GM18502 (cell line): Measurements from ENCODE around the gene CLEC4M.
A peak's percentile ranks its signal among the peaks of the same experiment; 100 is the strongest.
"Not testable (repeated sequence)": the region's sequence is repeated elsewhere in the genome, so short reads cannot be mapped to it uniquely, and the experiment has no call there.

Source experiments
- ATAC-seq: cut with Tn5 transposase; IDR thresholded peaks from one replicate; pipeline ENCODE4 v1.9.1; 2021; ENCODE audit warnings: mild to moderate bottlenecking; ENCODE audit not compliant: unreplicated experiment, poor library complexity

Gene CLEC4M

DNA sequence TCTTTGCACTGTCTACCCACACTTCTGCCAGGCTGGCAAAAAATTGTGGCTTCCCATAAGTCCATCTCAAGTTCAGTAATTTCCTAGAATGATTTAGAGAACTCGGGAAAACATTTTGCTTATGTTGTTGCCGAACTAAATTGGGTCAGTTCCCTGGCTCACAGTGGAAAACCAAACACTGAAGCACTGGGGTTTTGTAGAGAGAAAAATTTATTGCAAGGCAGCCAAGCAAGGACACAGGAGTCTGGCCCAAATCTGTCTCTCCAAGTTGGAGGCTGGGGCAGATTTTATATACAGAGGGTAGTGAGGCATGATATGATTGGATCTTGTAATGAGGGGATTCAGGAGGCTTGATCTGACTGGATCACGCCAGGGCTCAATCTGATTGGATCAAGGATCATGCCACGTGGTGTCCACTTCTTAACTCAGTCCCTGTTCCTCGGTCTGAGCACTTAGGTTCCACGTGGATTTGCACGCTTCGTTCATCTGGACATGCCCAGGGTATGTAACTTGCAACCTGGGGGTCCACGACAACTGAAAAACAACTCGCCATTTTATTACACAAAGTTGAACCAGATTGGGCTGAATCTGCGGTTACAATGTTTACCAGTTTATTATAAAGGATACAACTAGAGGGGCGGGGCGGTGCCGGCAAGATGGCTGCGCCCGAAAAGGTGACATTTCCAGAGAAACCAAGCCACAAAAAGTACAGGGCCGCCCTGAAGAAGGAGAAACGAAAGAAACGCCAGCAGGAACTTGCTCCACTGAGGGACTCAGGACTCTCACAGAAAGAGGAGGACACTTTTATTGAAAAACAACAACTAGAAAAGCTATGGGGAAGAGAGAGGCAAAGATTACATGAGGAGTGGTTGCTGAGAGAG, 23.0 kb upstream of the CLEC4M start:
- no peak for ATAC-seq

DNA sequence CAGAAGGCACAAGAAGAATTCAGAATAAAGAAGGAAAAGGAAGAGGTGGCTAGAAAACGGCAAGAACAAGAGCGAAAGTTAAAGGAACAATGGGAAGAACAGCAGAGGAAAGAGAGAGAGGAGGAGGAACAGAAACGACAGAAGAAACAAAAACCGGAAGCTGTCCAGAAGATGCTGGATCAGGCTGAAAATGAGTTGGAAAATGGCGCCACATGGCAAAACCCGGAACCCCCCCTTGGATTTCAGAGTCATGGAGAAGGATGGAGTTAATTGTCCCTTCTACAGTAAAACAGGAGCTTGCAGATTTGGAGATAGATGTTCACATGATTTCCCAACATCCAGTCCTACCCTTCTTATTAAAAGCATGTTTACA, 22.4 kb upstream of the CLEC4M start:
- no peak for ATAC-seq

DNA sequence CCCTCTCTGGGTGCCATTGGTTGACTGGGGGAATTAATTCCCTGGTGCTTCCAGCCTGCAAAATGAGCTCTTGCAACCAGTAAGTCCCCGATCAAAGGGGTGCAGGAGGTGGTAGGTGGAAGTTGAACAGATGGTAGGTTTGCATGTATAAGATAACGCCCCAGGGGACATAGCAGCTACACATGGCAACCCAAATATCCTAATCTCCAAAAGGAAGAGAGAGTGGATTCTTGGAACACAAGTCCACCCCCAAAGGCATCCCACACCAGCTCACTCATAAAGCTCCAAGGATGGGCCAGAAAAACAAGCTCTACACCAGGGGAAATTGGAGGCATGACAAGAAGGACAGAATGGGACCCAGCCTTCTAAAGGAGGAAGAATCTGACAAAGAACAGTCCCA, 20.5 kb upstream of the CLEC4M start:
- ATAC-seq, result no peak

DNA sequence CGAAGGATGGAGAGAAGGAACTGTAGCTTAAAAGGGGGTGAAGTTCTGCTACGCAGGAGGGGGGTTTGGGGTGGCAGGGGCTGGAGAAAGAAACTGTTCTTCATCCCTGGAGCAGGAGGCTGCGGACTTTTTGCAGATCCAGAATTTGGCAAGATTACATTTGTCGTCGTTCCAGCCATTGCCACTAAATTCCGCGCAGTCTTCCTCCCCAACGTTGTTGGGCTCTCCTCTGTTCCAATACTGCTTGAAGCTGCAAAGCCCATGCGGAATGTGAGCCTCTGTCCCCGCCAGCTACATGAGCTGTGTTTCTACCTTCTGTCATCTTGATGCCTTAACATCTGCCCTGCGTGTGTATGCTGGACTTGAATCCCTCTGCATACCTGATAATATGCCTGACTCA, 20.1 kb upstream of the CLEC4M start:
- ATAC-seq, result no peak

DNA sequence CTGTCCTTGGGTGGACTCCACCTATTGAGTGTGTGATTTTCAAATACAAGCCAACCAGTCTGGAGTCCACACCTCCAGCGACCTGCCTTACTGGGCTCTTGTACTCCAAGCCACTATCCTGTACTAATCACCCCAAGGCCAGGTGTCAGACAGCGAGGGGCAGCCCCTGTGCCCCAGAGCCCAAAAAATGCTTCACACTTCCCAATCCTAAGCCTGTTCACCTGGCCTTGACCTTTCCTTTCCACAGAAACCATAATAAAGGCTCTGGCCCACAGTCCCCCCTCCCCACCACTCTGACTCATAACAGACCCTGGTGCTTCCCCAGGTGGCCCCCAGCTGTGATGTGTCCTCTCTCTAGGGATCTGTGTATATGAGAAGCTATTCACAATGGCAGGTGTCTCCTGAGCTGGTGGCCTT, 19.6 kb upstream of the CLEC4M start:
- ATAC-seq, result peak; percentile 81

DNA sequence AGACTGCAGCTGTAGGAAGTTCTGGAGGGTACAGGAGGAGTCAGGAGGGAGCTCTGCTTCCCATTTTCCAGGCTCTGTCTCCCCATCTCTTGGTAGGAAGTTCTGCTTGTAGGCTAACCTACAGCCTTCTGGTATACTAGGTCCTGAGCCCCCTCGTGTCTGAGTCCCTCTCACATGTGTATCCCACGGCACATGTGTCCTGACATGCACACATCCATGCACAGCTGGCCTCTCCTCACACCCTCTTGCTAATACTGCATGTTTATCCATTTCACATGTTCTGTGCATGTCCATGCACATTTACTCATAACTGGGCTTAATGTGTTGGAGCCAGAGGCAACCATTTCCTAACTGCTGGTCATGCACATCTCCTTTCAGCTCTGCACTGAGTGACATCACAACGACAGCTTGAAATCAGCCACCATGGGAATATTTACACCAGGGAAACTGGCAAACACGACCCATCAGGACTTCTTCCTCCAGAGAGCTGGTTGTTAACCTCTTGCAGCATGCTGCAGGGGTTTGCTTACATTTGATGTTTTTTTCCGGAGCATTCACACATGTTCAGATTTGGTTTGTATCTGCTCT, 18.8 kb upstream of the CLEC4M start:
- ATAC-seq, result no peak

DNA sequence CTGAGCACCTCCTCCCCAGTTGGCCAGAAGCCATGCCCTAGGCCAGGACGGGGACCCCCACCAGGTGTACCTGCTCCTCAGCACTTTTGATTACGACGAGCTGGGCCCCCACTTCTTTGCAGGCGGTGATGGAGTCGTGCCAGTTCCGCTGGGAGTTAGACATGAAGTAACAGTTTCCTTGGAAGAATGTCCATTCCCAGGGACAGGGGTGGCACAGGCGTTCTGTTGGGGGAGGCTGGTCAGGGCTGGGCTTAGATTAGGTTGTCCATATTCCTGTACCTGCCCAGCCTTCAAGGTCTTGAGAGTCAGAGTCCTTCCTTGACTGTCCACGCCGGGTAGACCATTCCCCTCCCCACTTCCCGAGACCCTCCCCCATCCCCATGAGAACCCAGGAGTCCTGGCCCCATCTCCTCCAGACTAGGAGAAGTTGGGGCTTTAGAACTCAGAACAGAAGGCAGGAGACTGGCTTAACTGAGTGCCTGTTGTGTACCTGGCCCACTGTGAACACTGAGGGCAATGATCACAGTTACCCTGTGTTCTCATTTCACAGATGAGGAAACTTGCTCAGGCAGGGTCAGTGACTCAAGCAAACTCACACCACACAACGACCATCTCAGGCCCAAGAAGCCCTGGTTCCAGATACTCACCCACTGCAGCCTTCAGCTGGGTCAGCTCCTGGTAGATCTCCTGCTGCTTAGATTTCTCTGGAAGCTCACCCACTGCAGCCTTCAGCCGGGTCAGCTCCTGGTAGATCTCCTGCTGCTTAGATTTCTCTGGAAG, 18.0 kb upstream of the CLEC4M start:
- ATAC-seq, result no peak

DNA sequence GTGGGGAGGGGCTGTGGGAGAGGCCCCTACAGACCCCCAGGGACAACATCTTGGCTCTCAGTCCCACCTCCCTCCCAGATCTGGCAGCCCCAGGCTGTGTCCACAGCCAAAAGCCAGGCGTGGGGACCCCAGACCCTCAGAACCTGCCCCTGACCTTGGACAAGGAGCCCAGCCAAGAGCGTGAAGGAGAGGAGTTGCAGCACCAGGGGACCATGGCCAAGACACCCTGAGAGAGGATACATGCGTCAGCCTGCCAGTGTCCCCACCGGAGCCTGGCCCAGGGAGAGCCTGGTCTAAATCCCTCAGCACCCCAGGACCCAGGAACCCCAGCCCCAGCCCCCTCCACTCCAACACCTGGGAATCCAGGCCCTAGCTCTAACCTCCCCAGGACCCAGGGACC, 16.7 kb upstream of the CLEC4M start:
- not testable (repeated sequence) for ATAC-seq

DNA sequence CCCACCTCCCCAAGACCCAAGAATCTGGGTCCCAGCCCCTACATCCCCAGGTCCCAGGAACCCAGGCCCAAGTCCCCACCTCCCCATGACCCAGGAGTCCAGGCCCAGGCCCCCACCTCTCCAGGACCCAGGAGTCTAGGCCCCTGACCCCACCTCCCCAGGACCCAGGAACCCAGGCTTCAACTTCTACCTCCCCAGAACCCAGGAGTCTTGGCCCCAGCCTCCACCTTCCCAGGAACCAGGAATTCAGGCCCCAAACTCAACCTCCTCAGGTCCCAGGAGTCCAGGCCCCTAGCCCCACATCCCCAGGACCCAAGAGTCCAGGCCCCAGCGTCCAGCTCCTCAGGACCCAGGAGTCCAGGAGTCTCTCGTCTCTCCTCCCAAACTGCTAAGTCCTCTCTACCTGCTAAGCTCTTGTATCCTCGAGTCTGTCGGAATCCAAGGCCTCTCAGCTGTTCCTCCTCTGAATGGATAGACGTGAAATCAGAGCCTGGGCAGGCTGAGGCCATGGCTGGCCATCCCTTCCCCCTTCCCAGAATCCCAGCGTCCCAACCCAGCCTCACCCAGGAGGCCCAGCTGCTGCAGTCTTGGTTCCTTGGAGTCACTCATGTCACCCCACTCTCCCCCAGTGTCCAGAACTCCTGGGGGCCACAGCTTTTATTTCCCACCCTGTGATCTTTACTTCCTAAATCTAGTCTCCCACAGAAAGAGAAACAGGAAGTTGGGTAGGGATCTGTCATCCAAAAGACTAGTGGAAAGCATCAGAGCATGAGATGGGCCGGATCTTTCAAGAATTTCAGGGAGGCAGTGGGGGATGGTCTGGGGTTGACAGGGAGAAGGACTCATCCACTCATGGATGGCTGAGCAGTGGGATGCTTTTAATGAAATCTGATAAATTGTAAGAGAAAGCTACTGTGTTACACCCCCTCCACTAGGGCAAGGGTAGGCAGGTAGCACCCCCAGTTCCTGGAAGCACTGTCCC, 15.8 kb upstream of the CLEC4M start, which contains the start of gene CD209:
Gene CD209, minus strand, starts transcription at position 632 of the 982 bp plus-strand sequence. Its CDS starts 23 bp downstream, at position 609.
- no peak for ATAC-seq

DNA sequence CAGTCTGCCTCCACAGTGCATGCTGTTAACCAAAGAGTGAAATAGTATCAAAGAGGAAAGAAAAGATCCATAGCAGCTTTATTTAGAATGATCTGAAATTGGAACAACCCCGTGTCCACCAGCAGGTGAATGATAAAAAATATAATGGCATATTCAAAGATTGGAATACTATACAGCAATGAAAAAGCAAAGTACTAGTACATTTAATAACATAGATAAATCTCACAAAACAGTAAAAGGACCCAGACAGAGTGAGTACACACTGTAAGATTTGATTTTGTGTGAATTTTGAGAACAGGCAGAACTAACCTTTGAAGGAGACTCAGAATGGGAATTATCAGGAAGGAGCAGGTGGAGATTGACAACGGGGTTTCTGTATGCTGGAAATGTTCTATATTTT, 14.9 kb upstream of the CLEC4M start:
- ATAC-seq, result no peak

DNA sequence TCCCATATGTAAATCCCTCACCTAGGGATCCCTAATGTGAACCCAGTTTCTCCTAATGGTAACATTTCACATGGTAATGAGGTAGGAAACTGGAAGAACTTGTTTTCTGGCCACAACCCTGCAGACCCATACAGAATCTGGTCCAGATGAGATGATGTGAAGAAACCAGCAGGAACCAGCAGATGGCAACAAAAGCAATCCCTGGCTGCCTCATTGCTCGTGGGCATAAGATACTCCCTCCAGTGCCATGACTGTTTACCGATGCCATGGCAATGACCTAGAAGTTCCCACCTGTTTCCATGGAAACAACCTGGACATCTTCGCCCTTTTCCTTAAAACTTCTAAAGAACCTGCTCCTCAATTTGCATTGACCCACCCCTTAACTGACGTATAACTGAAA, 14.3 kb upstream of the CLEC4M start:
- ATAC-seq, result no peak

DNA sequence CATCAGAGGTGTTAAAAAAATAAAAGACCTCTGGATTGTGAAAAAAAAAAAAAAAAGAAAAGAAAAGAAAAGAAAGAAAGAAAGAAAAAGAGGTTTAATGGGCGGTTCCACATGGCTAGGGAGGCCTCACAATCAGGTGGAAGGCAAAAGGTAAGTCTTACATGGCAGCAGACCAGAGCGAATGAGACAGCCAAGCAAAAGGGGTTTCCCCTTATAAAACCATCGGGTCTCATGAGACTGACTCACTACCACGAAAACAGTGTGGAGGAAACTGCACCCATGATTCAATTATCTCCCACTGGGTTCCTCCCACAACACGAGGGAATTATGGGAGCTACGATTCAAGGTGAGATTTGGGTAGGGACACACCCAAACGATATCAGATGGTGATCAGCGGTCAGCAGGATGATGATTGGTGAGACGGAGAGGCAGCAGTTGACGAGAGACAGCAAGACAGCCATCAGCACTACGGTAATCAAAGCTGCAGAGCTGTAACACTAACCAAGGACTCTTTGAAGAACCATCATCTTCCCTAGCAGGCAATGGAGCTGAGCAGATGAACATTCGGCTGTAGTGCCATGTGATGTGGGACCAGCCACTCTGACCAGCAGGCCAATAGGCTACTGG, 11.8 kb upstream of the CLEC4M start:
- ATAC-seq, result no peak

DNA sequence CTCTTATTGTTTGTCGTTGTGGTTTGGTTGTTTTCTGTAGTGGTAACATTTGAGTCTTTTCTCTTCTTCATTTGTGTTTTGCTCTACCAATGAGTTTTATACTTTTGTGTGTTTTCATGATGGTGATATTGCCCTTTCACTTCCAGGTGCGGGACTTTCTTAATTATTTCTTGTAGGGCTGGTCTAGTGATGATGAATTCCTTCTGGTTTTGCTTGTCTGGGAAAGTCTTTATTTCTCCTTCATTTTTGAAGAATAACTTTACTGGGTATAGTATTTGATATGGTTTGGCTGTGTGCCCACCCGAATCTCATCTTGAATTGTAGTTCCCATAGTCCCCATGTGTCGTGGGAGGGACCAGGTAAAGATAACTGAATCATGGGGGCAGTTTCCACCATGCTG, 6.8 kb upstream of the CLEC4M start:
- no peak for ATAC-seq

DNA sequence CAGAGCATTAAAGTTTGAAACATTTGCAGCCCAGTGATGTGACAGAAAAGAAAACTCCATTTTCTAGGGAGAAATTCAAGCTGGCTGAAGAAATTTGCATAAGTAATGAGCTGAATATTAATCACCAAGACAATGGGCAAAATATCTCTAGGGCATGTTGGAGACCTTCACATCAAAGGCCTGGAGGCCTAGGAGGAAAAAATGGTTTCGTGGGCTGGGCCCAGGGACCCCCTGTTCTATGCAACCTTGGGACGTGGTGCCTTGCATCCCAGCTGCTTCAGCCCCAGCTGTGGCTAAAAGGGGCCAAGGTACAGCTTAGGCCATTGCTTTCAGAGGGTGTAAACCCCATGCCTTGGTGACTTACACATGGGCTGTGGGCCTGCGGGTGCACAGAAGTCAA, 5.7 kb upstream of the CLEC4M start:
- ATAC-seq, result no peak

DNA sequence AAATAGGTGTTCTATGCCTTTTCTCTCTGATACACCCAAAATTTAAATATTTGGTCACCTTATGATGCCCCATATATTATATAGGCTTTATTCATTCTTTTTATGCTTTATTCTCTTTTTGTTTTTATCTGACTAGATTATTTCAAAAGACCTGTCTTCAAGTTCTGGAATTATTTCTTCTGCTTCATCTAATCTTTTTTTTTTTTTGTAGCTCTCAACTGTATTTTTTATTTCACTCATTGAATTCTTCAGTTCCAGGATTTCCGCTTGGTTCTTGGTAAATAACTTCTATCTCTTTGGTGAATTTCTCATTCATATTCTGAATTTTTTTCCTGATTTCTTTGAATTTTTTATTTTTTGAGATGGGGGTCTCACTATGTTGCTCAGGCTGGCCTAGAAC, 3.9 kb upstream of the CLEC4M start:
- no peak for ATAC-seq

DNA sequence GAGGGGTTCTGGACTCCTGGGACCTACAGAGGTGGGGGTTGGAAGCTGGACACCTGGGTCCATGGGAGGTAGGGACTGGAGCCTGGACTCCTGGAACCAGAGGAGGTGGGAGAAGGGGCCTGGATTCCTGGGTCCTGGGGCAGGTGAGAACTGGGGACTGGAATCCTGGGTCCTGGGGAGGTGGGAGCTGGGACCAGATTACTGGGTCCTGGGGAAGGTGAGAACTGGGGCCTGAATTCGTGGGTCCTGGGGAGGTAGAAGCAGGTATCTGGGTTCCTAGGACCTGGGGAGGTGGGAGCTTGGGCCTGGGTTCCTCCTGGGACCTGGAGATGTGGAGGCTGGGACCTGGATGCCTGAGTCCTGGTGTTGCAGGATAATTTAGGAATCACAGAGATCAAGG, 653 bp downstream of the CLEC4M start:
- ATAC-seq, result no peak

DNA sequence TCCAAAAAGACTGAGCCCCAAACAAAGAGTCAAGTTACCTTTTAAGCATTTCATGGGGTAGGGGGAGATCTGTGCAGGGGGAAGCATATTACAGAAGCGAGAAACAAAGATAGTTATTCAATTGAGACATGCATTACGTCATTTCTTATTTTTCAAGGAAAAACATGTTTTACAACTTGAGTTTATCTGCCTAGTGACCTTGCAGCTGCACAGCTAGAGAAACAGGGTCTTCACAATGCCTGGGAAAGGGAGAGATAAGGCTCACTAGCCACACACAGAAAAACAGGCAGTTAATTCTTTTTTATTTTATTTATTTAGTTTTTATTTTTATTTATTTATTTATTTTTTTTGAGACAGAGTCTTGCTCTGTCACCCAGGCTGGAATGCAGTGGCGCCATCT, 1.1 kb downstream of the CLEC4M start:
- not testable (repeated sequence) for ATAC-seq

DNA sequence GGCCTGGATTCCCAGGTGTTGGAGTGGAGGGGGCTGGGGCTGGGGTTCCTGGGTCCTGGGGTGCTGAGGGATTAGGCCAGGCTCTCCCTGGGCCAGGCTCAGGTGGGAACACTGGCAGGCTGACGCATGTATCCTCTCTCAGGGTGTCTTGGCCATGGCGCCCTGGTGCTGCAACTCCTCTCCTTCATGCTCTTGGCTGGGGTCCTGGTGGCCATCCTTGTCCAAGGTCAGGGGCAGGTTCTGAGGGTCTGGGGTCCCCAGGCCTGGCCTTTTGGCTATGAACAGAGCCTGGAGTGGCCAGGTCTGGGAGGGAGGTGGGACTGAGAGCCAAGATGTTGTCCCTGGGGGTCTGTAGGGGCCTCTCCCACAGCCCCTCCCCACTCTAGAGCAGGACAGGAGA, 2.0 kb downstream of the CLEC4M start:
- ATAC-seq, result not testable (repeated sequence)

DNA sequence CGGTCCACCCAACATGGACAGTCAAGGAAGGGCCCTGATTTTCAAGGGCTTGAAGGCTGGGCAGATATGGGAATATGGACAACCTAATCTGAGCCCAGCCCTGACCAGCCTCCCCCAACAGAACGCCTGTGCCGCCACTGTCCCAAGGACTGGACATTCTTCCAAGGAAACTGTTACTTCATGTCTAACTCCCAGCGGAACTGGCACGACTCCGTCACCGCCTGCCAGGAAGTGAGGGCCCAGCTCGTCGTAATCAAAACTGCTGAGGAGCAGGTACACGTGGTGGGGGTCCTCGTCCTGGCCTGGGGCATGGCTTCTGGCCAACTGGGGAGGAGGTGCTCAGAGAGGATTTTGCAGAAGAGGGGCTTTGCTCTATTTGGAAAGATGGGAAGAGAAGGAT, 3.5 kb downstream of the CLEC4M start:
- no peak for ATAC-seq

DNA sequence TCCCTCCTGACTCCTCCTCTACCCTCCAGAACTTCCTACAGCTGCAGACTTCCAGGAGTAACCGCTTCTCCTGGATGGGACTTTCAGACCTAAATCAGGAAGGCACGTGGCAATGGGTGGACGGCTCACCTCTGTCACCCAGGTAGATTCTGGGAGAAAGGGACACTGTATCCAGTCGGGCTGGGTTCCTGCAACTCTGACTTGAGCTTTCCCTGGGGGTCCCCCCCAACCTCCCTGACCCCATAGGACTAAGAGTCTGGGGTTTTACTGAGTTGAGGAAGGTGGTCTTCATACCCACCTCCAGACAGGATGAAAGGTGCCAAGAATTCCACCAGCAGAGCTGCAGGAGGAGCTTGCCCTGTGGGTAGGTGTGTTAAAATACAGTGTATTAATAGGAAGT, 4.4 kb downstream of the CLEC4M start:
- ATAC-seq, result no peak
